ENCODE data around the gene VEZF1. TPM values are rescaled to one million over a fixed set of nuclear protein-coding genes. Genes with fewer than 3 reads are reported as not detected.
"Not testable (repeated sequence)": the region's sequence is repeated elsewhere in the genome, so short reads cannot be mapped to it uniquely, and the experiment has no call there.

VEZF1 gene
- total RNA-seq, 2 experiments from 2014 or later = 54.0 to 57.8 TPM

- Mint-ChIP-seq H3K9me3 (no peaks in the 10 kb centered on the region), H3K4me1 (peaks cover 11% of the 10 kb centered on the region), H3K27me3 (peaks cover 56% of the 10 kb centered on the region), H3K27ac (no peak overlapping the region), H3K4me3 (no peak overlapping the region), H3K36me3 (no peaks in the 10 kb centered on the region)
- POLR2A ChIA-PET = no interaction called here
- ATAC-seq (ENCODE audit: low read depth) = no peak
- DNase-seq = peak; percentile 5
Observed at GRCh38 chr17:57959929-57960328, 28.1 kb downstream of the VEZF1 start.

- DNase-seq; POLR2A ChIA-PET; H3K36me3 Mint-ChIP-seq; H3K27ac Mint-ChIP-seq; ATAC-seq (ENCODE audit: low read depth); H3K9me3 Mint-ChIP-seq; H3K4me3 Mint-ChIP-seq: not testable (repeated sequence)
- H3K4me1 Mint-ChIP-seq = peaks cover 13% of the 10 kb centered on the region
- H3K27me3 Mint-ChIP-seq = peaks cover 57% of the 10 kb centered on the region
Observed at GRCh38 chr17:57958391-57958790, 29.7 kb downstream of the VEZF1 start.

- no peaks in the 10 kb centered on the region for H3K9me3 Mint-ChIP-seq
Observed at GRCh38 chr17:57957886-57958285, 30.2 kb downstream of the VEZF1 start.

GRCh38 chr17:57957120-57957850 lies 30.8 kb downstream of the VEZF1 start:
- POLR2A ChIA-PET = no interaction called here
- no peak overlapping the region for H3K27ac Mint-ChIP-seq

More at GRCh38 chr17:57957886-57958285, 30.2 kb downstream of the VEZF1 start:
- ATAC-seq (ENCODE audit: low read depth) = no peak
- Mint-ChIP-seq H3K36me3 (no peaks in the 10 kb centered on the region), H3K27me3 (peaks cover 61% of the 10 kb centered on the region), H3K27ac (no peak overlapping the region), H3K4me1 (peaks cover 13% of the 10 kb centered on the region), H3K4me3 (no peak overlapping the region)
- POLR2A ChIA-PET = no interaction called here
- no peak for DNase-seq

GRCh38 chr17:57956291-57957119 lies 31.5 kb downstream of the VEZF1 start:
- Mint-ChIP-seq H3K27ac (no peak overlapping the region), H3K4me1 (peaks cover 13% of the 10 kb centered on the region), H3K4me3 (peak overlapping the region; percentile 68), H3K27me3 (peaks cover 65% of the 10 kb centered on the region), H3K9me3 (no peaks in the 10 kb centered on the region), H3K36me3 (no peaks in the 10 kb centered on the region)
- peak; percentile 52 for DNase-seq
- peak; percentile 68 for ATAC-seq (ENCODE audit: low read depth)
- POLR2A ChIA-PET = interaction anchor here (1.2 kb wide), 1 partner anchor 51 kb away, joined by 5 read pairs; the partner anchor contains the start of gene SRSF1

More at GRCh38 chr17:57957120-57957850, 30.8 kb downstream of the VEZF1 start:
- ATAC-seq (ENCODE audit: low read depth) = no peak
- H3K27me3 Mint-ChIP-seq = peaks cover 66% of the 10 kb centered on the region
- H3K4me1 Mint-ChIP-seq = peaks cover 13% of the 10 kb centered on the region
- no peaks in the 10 kb centered on the region for H3K9me3 Mint-ChIP-seq
- no peaks in the 10 kb centered on the region for H3K36me3 Mint-ChIP-seq
- H3K4me3 Mint-ChIP-seq = no peak overlapping the region
- no peak for DNase-seq

GRCh38 chr17:57955183-57955931 lies 32.7 kb downstream of the VEZF1 start, which contains the start of gene CUEDC1:
Gene CUEDC1, minus strand, starts transcription at chr17:57955412. Its CDS starts 69,848 bp downstream, at chr17:57885564.
- H3K36me3 Mint-ChIP-seq = no peaks in the 10 kb centered on the region
- peak within 1 kb of the TSS; percentile 68 for H3K4me3 Mint-ChIP-seq
- H3K27me3 Mint-ChIP-seq = peaks cover 59% of the 10 kb centered on the region
- POLR2A ChIA-PET = interaction anchor here (0.9 to 1.2 kb wide), 2 partner anchors 52 to 55 kb away, joined by 3 to 5 read pairs; partner anchors contain the start of gene SRSF1
- no peak within 1 kb of the TSS for H3K27ac Mint-ChIP-seq
- H3K4me1 Mint-ChIP-seq = peaks cover 19% of the 10 kb centered on the region
- ATAC-seq (ENCODE audit: low read depth) = peak; percentile 67
- H3K9me3 Mint-ChIP-seq = no peaks in the 10 kb centered on the region
- DNase-seq = peak; percentile 75

GRCh38 chr17:57954397-57955182 lies 33.5 kb downstream of the VEZF1 start:
- Mint-ChIP-seq H3K4me3 (peak overlapping the region; percentile 63), H3K4me1 (peaks cover 24% of the 10 kb centered on the region), H3K36me3 (no peaks in the 10 kb centered on the region), H3K9me3 (no peaks in the 10 kb centered on the region), H3K27ac (no peak overlapping the region), H3K27me3 (peaks cover 61% of the 10 kb centered on the region)
- DNase-seq (peak; percentile 38), ATAC-seq (ENCODE audit: low read depth) (peak; percentile 10)
- POLR2A ChIA-PET = no interaction called here

- H3K27ac Mint-ChIP-seq = no peak overlapping the region
- peak overlapping the region; percentile 63 for H3K4me3 Mint-ChIP-seq
- DNase-seq (no peak), ATAC-seq (ENCODE audit: low read depth) (no peak)
- peaks cover 27% of the 10 kb centered on the region for H3K4me1 Mint-ChIP-seq
- H3K36me3 Mint-ChIP-seq = no peaks in the 10 kb centered on the region
- H3K27me3 Mint-ChIP-seq = peaks cover 56% of the 10 kb centered on the region
- no peaks in the 10 kb centered on the region for H3K9me3 Mint-ChIP-seq
- POLR2A ChIA-PET = no interaction called here
Observed at GRCh38 chr17:57953705-57954396, 34.2 kb downstream of the VEZF1 start.

- no peak overlapping the region for H3K4me3 Mint-ChIP-seq
- H3K27ac Mint-ChIP-seq = no peak overlapping the region
- H3K27me3 Mint-ChIP-seq = peaks cover 54% of the 10 kb centered on the region
- H3K9me3 Mint-ChIP-seq = no peaks in the 10 kb centered on the region
- H3K4me1 Mint-ChIP-seq = peaks cover 32% of the 10 kb centered on the region
- no peak for DNase-seq
- POLR2A ChIA-PET = no interaction called here
- H3K36me3 Mint-ChIP-seq = no peaks in the 10 kb centered on the region
- ATAC-seq (ENCODE audit: low read depth) = no peak
Observed at GRCh38 chr17:57953219-57953618, 34.8 kb downstream of the VEZF1 start.

GRCh38 chr17:57949649-57950048 lies 38.4 kb downstream of the VEZF1 start:
- Mint-ChIP-seq H3K4me1 (peaks cover 33% of the 10 kb centered on the region), H3K9me3 (no peaks in the 10 kb centered on the region), H3K27ac (no peak overlapping the region), H3K4me3 (no peak overlapping the region), H3K27me3 (peaks cover 63% of the 10 kb centered on the region), H3K36me3 (no peaks in the 10 kb centered on the region)
- DNase-seq (no peak), ATAC-seq (ENCODE audit: low read depth) (no peak)
- POLR2A ChIA-PET = no interaction called here

- POLR2A ChIA-PET = interaction anchor here (0.6 kb wide), 1 partner anchor 30 kb away, joined by 3 read pairs; no protein-coding TSS in a partner anchor
- Mint-ChIP-seq H3K9me3 (no peaks in the 10 kb centered on the region), H3K27ac (no peak overlapping the region), H3K36me3 (no peaks in the 10 kb centered on the region), H3K4me3 (no peak overlapping the region), H3K4me1 (peaks cover 32% of the 10 kb centered on the region), H3K27me3 (peaks cover 64% of the 10 kb centered on the region)
- DNase-seq (no peak), ATAC-seq (ENCODE audit: low read depth) (no peak)
Observed at GRCh38 chr17:57948555-57949420, 39.3 kb downstream of the VEZF1 start.
